CD4-positive, alpha-beta T cell treated with Interleukin-12 subunit alpha and Interleukin-12 subunit beta, for 1 hour (primary cell): Measurements from ENCODE around the gene LEO1.
A peak's percentile ranks its signal among the peaks of the same experiment; 100 is the strongest.

Source experiments
- DNase-seq: peaks from one replicate; pipeline ENCODE4 v3.0.0-alpha.2; 2020

Gene LEO1

DNA sequence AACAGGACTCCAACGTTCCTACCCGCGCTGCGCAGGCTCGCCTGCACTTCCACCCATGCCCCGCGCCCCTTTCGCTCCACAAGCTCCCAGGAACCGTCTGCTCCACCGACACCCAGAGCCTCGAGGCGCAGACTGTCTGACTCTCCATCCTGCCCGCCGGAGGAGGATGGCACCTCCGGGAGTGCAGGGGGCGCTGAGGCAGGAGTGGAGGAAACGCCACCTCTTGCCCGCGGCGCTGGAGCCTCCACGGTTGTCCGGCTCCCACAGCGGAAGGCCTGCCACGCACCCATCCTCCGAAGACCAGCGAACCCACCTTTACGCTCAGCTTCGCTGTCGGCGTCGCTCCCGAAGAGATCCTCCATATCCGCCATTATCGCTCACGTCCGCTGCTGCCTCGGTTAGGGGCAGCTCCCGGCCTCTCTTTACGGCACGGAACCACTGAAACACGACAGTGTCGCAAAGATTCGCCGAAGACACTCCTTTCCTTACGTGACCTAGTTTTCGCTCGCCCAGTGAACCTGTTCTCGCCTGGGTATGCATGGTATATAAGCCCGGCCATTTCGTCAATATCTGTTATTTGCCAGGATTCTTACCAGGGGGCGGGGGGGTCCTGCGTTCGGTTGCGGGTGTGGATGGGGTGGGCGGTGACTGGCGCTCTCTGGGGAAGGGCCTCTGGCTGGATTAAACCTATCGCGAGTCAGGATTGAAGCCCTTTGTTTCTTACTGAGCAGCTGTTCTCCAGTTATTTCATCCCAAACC, at the start of gene LEO1:
Gene LEO1 (minus strand): TSS at position 404 of the 759 bp plus-strand sequence. CDS start 33 bp downstream, at position 371.
- peak; percentile 94 for DNase-seq

- peak; percentile 77 for DNase-seq
Observed at GRCh38 chr15:52021128-52021671, 49.6 kb upstream of the LEO1 start.

DNA sequence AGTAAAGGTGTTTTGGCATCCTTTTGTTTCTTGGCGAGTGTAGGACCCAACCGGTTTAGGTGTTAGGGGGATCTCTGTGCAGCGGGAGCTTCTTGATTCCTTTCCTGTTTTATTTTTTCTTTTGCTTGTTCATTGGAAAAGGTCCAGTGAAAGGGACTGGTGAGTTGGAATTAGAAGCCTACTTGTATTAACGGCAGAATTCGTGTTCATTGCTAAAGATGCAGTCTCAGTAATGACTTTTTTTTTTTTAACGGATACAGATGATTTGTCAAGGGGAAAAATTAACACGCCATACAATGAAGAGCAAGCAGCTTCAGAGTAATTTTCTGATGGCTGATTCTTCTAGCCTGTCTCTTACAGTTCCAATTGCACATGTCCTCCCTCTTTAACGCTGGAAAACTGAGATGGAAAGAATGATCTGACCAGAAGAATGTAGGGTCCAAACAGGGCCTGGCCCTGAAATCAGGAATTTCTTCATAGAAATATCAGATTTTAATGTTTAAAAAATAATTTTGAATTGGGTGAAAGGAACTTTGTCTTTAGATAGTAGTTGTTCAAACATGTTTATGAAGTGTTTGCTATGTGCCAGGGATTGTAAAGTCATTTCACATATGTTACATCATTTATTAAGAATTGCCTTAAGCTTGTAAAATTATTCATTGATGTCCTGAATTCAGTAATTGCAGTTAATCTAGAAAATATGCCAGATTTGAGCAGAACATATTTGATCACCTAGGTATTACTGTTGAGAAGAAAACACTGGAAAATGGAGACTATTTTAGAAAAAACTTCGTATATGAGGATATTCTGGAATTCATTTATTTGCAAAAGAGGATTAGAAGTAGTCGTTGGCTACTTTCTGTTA, 48.9 kb upstream of the LEO1 start:
- no peak for DNase-seq

DNA sequence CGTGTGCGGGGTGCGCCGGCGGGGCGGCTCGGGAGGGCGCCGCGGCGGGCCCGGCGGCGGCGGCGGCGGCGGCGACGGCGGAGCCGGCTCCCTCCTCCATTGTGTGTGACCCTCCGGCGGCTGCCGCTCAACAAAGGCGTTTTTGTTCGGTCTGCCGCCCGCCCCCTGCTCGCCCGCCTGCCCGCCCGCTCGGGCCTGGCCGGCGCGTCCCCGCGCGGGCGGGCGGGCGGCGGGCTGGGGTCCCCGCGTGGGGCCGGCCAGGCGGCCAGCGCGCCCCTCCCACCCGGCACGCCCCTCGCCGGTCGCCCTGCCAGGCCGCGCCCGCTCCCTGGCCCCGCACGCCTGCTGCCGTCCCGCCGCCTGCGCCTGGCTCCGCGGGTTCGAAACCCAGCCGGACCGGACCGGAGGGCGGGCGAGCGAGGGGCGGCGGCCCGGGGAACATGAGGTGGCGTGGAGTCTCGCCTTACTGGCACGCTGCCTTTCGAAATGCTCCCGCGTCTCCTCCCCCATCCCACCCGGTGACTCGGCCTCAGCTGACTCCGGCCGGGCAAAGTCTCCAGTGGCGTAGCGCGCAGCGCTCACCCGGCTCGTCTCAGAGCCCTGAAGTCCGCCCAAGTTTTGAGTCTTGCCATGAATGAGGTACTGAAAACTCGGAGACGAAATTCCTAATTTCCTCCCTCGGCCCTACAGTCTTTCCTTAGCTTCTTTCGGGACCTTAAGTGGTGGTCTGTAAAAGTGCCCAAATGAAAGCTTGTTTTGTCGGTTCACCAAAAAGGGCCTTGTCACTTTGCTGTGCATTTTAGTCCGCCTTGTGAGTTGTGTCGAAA, 48.0 kb upstream of the LEO1 start:
- DNase-seq, result peak; percentile 63

GRCh38 chr15:52018693-52019393, 47.3 kb upstream of the LEO1 start, which contains the start of gene MAPK6:
TSS of gene MAPK6 (plus strand) at chr15:52019219. CDS start at chr15:52046461, 27,242 bp downstream.
- DNase-seq, result peak; percentile 95

DNA sequence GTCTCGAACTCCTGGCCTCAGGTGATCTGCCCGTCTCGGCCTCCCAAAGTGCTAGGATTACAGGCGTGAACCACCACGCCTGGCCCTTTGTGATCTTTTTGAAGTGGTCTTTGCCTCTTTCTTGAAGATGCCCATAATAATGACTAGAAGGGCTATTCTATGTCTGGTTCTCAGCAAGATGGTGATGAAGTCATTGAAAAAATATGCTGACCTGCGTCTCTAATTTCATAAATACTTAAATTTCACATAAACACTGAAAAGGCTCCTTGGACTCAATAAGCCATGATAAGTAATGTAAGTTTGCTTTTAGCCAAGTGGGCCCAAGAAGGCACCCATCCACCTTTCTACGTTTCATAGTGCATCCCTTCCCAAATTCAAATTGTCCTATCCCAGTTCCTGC, 46.7 kb upstream of the LEO1 start:
- DNase-seq, result no peak

- DNase-seq, result no peak
Observed at GRCh38 chr15:52016316-52016715, 44.7 kb upstream of the LEO1 start.

GRCh38 chr15:52014616-52015015, 43.0 kb upstream of the LEO1 start:
- DNase-seq, result no peak

GRCh38 chr15:52013151-52013791, 41.7 kb upstream of the LEO1 start:
- DNase-seq, result no peak

- DNase-seq, result no peak
Observed at GRCh38 chr15:52012210-52012609, 40.6 kb upstream of the LEO1 start.

DNA sequence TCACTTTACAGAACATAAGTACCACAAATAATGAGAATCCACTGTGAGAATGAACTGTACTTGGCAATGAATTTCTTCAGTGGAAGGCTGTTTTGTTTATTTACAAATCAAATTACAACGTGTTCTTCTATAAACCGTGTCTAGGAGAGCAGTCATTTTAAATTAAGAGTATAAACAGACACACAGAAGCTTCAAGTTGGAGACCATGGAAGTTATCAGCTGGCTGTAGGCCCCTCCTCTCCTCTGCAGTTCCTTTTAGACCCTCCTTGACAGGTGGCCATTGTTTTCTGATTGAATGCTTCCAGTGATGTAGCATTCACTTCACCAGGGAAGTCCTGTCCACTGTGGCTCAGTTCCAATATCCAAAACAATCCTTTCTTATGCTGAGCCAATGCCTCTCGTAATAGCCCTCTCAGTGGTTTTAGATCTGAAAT, 40.1 kb upstream of the LEO1 start:
- DNase-seq, result no peak

GRCh38 chr15:52010633-52011595, 39.3 kb upstream of the LEO1 start:
- DNase-seq, result no peak

DNA sequence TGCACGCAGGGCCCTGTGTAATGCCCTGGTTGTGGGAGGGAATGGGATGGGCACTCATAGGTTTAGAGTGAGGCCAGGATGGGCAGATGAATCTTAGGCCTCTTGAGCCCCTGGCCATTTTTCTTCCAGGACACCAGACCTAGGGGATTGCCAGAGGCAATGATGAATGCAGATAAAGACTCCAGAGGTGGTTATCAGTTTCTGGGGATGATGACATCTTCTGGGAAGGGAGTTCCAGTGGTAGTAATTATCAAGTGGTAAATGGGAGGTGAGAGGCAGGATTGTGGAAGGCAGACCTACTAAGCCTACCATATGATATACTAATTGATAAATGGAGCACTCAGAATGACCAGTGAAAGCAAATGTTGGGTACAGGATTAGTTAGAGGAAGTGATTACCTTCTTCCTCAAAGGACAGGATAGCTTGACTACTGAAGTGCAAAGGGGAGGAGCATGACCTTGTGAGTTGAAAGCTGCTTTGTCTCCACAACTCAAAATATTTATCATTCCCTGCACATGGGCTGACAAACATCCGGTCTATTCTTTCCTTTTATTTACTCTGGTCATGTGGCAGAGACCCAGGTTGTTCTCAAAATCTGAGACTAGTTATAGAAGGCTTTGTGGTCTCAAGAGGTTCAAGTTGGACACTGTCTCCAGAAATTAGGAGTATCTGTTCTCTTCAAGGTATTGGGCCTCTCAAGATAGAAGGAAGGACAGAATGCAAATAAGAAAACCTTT, 37.3 kb upstream of the LEO1 start:
- DNase-seq, result no peak

GRCh38 chr15:52008359-52008697, 36.8 kb upstream of the LEO1 start:
- no peak for DNase-seq

DNA sequence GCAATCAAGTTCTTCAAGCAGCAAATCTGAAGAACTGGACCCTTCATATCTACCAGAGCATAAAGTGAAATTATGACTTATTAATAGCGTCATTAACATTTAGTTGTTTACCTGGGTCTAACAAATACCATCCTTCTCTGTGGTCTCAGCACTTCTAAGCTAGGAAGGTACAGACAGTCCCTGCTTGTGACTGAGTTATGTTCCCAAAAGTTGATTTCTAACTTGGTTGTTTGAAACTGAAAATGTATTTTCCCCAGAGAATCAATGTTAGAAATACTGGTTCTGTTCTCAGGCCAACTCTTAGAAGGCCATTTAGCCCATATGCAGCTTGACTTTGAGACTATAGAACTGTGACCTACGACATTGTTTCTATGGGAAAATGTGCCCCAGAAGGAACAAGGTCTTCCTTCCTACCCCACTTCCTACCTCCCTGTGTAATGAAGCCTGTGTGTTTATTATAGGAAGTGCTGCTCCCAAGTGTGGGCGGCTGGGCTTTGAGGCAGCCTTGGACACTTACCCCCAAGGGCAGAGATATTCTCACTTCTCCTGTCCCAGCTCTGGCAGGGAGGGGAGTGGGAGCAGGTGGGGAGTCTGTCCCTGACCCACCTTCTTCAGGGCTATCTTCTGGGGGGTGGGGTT, 35.2 kb upstream of the LEO1 start:
- DNase-seq, result no peak

GRCh38 chr15:52005748-52006701, 34.4 kb upstream of the LEO1 start:
- no peak for DNase-seq

GRCh38 chr15:52004806-52005205, 33.2 kb upstream of the LEO1 start:
- DNase-seq, result no peak

GRCh38 chr15:52003710-52004109, 32.1 kb upstream of the LEO1 start:
- DNase-seq, result no peak
